HL-60 (cell line): ENCODE data around the gene ZNRD2.

ENCODE experiments used
- CTCF ChIP-seq: IDR thresholded peaks from one replicate; pipeline ENCODE4 v1.5.1; 2011; ENCODE audit warnings: low read length, control low read depth, inconsistent platforms; ENCODE audit not compliant: insufficient read depth
- GABPA ChIP-seq: IDR thresholded peaks from 2 replicates; pipeline ENCODE4 v1.6.1; 2012; ENCODE audit warnings: low read depth
- POLR2AphosphoS5 ChIP-seq: IDR thresholded peaks from 2 replicates; pipeline ENCODE4 v1.6.1; 2012; ENCODE audit warnings: low read depth
- REST ChIP-seq: IDR thresholded peaks from 2 replicates; pipeline ENCODE4 v1.6.1; 2012; ENCODE audit warnings: low read depth; ENCODE audit not compliant: insufficient replicate concordance
- SPI1 ChIP-seq: IDR thresholded peaks from 2 replicates; pipeline ENCODE4 v1.6.1; 2012; ENCODE audit warnings: low read depth, mild to moderate bottlenecking, borderline replicate concordance

- TF ChIP-seq CTCF = no peak
- no peak for TF ChIP-seq POLR2AphosphoS5
- no peak for TF ChIP-seq SPI1
- no peak for TF ChIP-seq REST
- TF ChIP-seq GABPA = no peak
Observed at GRCh38 chr11:65538915-65539743, 31.1 kb upstream of the ZNRD2 start.
